ENCODE results near the gene UBR3.
"Not testable (repeated sequence)": the region's sequence is repeated elsewhere in the genome, so short reads cannot be mapped to it uniquely, and the experiment has no call there.

Gene UBR3

GRCh38 chr2:169891593-169892298 is 64.5 kb downstream of the UBR3 start:
- no peaks in the 10 kb centered on the region for H3K27me3 ChIP-seq (ENCODE audit: control insufficient read depth, insufficient read depth, low read length)
- H3K4me1 ChIP-seq (ENCODE audit: control insufficient read depth, insufficient read depth, low read length): no peaks in the 10 kb centered on the region
- no peak overlapping the region for H3K4me3 ChIP-seq (ENCODE audit: low read length)
- no peak overlapping the region for H3K27ac ChIP-seq (ENCODE audit: low read depth, low read length)
- H3K36me3 ChIP-seq (ENCODE audit: control insufficient read depth, insufficient read depth, low read length): no peaks in the 10 kb centered on the region
- no peak overlapping the region for H3K9ac ChIP-seq (ENCODE audit: low read length)

GRCh38 chr2:169892951-169893350 is 65.7 kb downstream of the UBR3 start:
- Histone ChIP-seq H3K4me3 (ENCODE audit: low read length) (no peak overlapping the region), H3K36me3 (ENCODE audit: control insufficient read depth, insufficient read depth, low read length) (no peaks in the 10 kb centered on the region), H3K4me1 (ENCODE audit: control insufficient read depth, insufficient read depth, low read length) (no peaks in the 10 kb centered on the region), H3K9ac (ENCODE audit: low read length) (no peak overlapping the region), H3K27ac (ENCODE audit: low read depth, low read length) (no peak overlapping the region), H3K27me3 (ENCODE audit: control insufficient read depth, insufficient read depth, low read length) (no peaks in the 10 kb centered on the region)

GRCh38 chr2:169895294-169895985 is 68.2 kb downstream of the UBR3 start:
- Histone ChIP-seq H3K9ac (ENCODE audit: low read length) (no peak overlapping the region), H3K27me3 (ENCODE audit: control insufficient read depth, insufficient read depth, low read length) (no peaks in the 10 kb centered on the region), H3K4me3 (ENCODE audit: low read length) (no peak overlapping the region), H3K27ac (ENCODE audit: low read depth, low read length) (no peak overlapping the region), H3K36me3 (ENCODE audit: control insufficient read depth, insufficient read depth, low read length) (no peaks in the 10 kb centered on the region), H3K4me1 (ENCODE audit: control insufficient read depth, insufficient read depth, low read length) (no peaks in the 10 kb centered on the region)

GRCh38 chr2:169897834-169898233 is 70.6 kb downstream of the UBR3 start:
- Histone ChIP-seq H3K36me3 (ENCODE audit: control insufficient read depth, insufficient read depth, low read length) (no peaks in the 10 kb centered on the region), H3K4me3 (ENCODE audit: low read length) (no peak overlapping the region), H3K9ac (ENCODE audit: low read length) (no peak overlapping the region), H3K4me1 (ENCODE audit: control insufficient read depth, insufficient read depth, low read length) (no peaks in the 10 kb centered on the region), H3K27me3 (ENCODE audit: control insufficient read depth, insufficient read depth, low read length) (no peaks in the 10 kb centered on the region), H3K27ac (ENCODE audit: low read depth, low read length) (no peak overlapping the region)

- not testable (repeated sequence) for H3K36me3 ChIP-seq (ENCODE audit: control insufficient read depth, insufficient read depth, low read length)
These were observed 72.8 kb downstream of the UBR3 start for GRCh38 chr2:169900103-169900502.

GRCh38 chr2:169900686-169901085 is 73.4 kb downstream of the UBR3 start:
- H3K36me3 ChIP-seq (ENCODE audit: control insufficient read depth, insufficient read depth, low read length): no peaks in the 10 kb centered on the region
- H3K4me1 ChIP-seq (ENCODE audit: control insufficient read depth, insufficient read depth, low read length): no peaks in the 10 kb centered on the region
- H3K9ac ChIP-seq (ENCODE audit: low read length): no peak overlapping the region
- no peaks in the 10 kb centered on the region for H3K27me3 ChIP-seq (ENCODE audit: control insufficient read depth, insufficient read depth, low read length)
- H3K27ac ChIP-seq (ENCODE audit: low read depth, low read length): no peak overlapping the region
- H3K4me3 ChIP-seq (ENCODE audit: low read length): no peak overlapping the region

More at GRCh38 chr2:169900103-169900502, 72.8 kb downstream of the UBR3 start:
- not testable (repeated sequence) for H3K27me3 ChIP-seq (ENCODE audit: control insufficient read depth, insufficient read depth, low read length); H3K9ac ChIP-seq (ENCODE audit: low read length); H3K27ac ChIP-seq (ENCODE audit: low read depth, low read length); H3K4me3 ChIP-seq (ENCODE audit: low read length); H3K4me1 ChIP-seq (ENCODE audit: control insufficient read depth, insufficient read depth, low read length)

- Histone ChIP-seq H3K4me1 (ENCODE audit: control insufficient read depth, insufficient read depth, low read length) (no peaks in the 10 kb centered on the region), H3K27ac (ENCODE audit: low read depth, low read length) (no peak overlapping the region), H3K36me3 (ENCODE audit: control insufficient read depth, insufficient read depth, low read length) (no peaks in the 10 kb centered on the region), H3K9ac (ENCODE audit: low read length) (no peak overlapping the region), H3K4me3 (ENCODE audit: low read length) (no peak overlapping the region), H3K27me3 (ENCODE audit: control insufficient read depth, insufficient read depth, low read length) (no peaks in the 10 kb centered on the region)
These were observed 79.5 kb downstream of the UBR3 start for GRCh38 chr2:169906731-169907130.

GRCh38 chr2:169909376-169909775 is 82.1 kb downstream of the UBR3 start:
- Histone ChIP-seq H3K27me3 (ENCODE audit: control insufficient read depth, insufficient read depth, low read length) (no peaks in the 10 kb centered on the region), H3K4me1 (ENCODE audit: control insufficient read depth, insufficient read depth, low read length) (no peaks in the 10 kb centered on the region), H3K4me3 (ENCODE audit: low read length) (no peak overlapping the region), H3K27ac (ENCODE audit: low read depth, low read length) (no peak overlapping the region), H3K9ac (ENCODE audit: low read length) (no peak overlapping the region), H3K36me3 (ENCODE audit: control insufficient read depth, insufficient read depth, low read length) (no peaks in the 10 kb centered on the region)

- no peaks in the 10 kb centered on the region for H3K4me1 ChIP-seq (ENCODE audit: control insufficient read depth, insufficient read depth, low read length)
- no peak overlapping the region for H3K27ac ChIP-seq (ENCODE audit: low read depth, low read length)
- H3K9ac ChIP-seq (ENCODE audit: low read length): no peak overlapping the region
- H3K36me3 ChIP-seq (ENCODE audit: control insufficient read depth, insufficient read depth, low read length): no peaks in the 10 kb centered on the region
- H3K27me3 ChIP-seq (ENCODE audit: control insufficient read depth, insufficient read depth, low read length): no peaks in the 10 kb centered on the region
- H3K4me3 ChIP-seq (ENCODE audit: low read length): no peak overlapping the region
These were observed 83.0 kb downstream of the UBR3 start for GRCh38 chr2:169910109-169910799.

GRCh38 chr2:169911119-169911518 is 83.9 kb downstream of the UBR3 start:
- no peaks in the 10 kb centered on the region for H3K4me1 ChIP-seq (ENCODE audit: control insufficient read depth, insufficient read depth, low read length)
- H3K27me3 ChIP-seq (ENCODE audit: control insufficient read depth, insufficient read depth, low read length): no peaks in the 10 kb centered on the region
- no peak overlapping the region for H3K9ac ChIP-seq (ENCODE audit: low read length)
- no peak overlapping the region for H3K4me3 ChIP-seq (ENCODE audit: low read length)
- H3K27ac ChIP-seq (ENCODE audit: low read depth, low read length): no peak overlapping the region
- no peaks in the 10 kb centered on the region for H3K36me3 ChIP-seq (ENCODE audit: control insufficient read depth, insufficient read depth, low read length)

- Histone ChIP-seq H3K4me1 (ENCODE audit: control insufficient read depth, insufficient read depth, low read length) (no peaks in the 10 kb centered on the region), H3K9ac (ENCODE audit: low read length) (no peak overlapping the region), H3K27me3 (ENCODE audit: control insufficient read depth, insufficient read depth, low read length) (no peaks in the 10 kb centered on the region), H3K4me3 (ENCODE audit: low read length) (no peak overlapping the region), H3K36me3 (ENCODE audit: control insufficient read depth, insufficient read depth, low read length) (no peaks in the 10 kb centered on the region), H3K27ac (ENCODE audit: low read depth, low read length) (no peak overlapping the region)
These were observed 89.4 kb downstream of the UBR3 start for GRCh38 chr2:169916623-169917022.

GRCh38 chr2:169923977-169924376 is 96.7 kb downstream of the UBR3 start:
- Histone ChIP-seq H3K4me1 (ENCODE audit: control insufficient read depth, insufficient read depth, low read length) (no peaks in the 10 kb centered on the region), H3K4me3 (ENCODE audit: low read length) (no peak overlapping the region), H3K9ac (ENCODE audit: low read length) (no peak overlapping the region), H3K27ac (ENCODE audit: low read depth, low read length) (no peak overlapping the region), H3K27me3 (ENCODE audit: control insufficient read depth, insufficient read depth, low read length) (no peaks in the 10 kb centered on the region), H3K36me3 (ENCODE audit: control insufficient read depth, insufficient read depth, low read length) (peaks cover 3% of the 10 kb centered on the region)

All from rectal smooth muscle tissue (tissue), 1 donor.